Stomach (tissue), 4 donors: ENCODE data around the gene GABRQ.

ENCODE experiments used
- CTCF ChIP-seq, 7 experiments: fragments of 450-650 bp in 4 of 7; fragments of 200-600 bp in 3 of 7; sonication (generic) in 3 of 7; IDR thresholded peaks; one replicate each; pipeline ENCODE4 v1.5.1; 2016 to 2019; ENCODE audit warnings: antibody characterized with exemption in 7 of 7, control low read depth in 2 of 7, mild to moderate bottlenecking in 1 of 7
- POLR2A ChIP-seq, 4 donors: fragments of 450-650 bp; IDR thresholded peaks; one replicate each; pipeline ENCODE4 v1.6.1; 2016; ENCODE audit warnings: antibody characterized with exemption in 4 of 4, control low read depth in 2 of 4, mild to moderate bottlenecking in 1 of 4, moderate library complexity in 1 of 4

- TF ChIP-seq CTCF (IDR thresholded peaks at IDR 0.05) (no peak), POLR2A (IDR thresholded peaks at IDR 0.05) (no peak)
Observed at GRCh38 chrX:152588206-152588605, 49.5 kb upstream of the GABRQ start.
